Keratinocyte (primary cell): ENCODE data around the gene UBAP1. TPM values are rescaled to one million over a fixed set of nuclear protein-coding genes. Genes with fewer than 3 reads are reported as not detected.

Experiments
- DNase-seq: peaks from one replicate; pipeline ENCODE4 v3.0.0-alpha.2; 2011; ENCODE audit warnings: low read depth, missing footprints, low spot score
- FAIRE-seq: peaks from 2 replicates; lab custom pipeline; 2011; peaks lifted over from hg19 to GRCh38; lab: Jason Lieb, UNC
- H2AFZ ChIP-seq: 2 replicates; pipeline ENCODE4 v1.6.0; 2012; ENCODE audit warnings: low read length, control low read depth, inconsistent platforms; ENCODE audit not compliant: control insufficient read depth
- H3K27ac ChIP-seq: 2 replicates; pipeline ENCODE4 v1.5.1; 2011; ENCODE audit warnings: low read length; ENCODE audit not compliant: control insufficient read depth, insufficient read depth
- H3K27me3 ChIP-seq: 3 replicates; pipeline ENCODE4 v1.6.0; 2011; ENCODE audit warnings: low read length; ENCODE audit not compliant: control insufficient read depth, insufficient read depth; ENCODE audit errors: extremely low read depth
- H3K36me3 ChIP-seq, 2 experiments: 2 replicates in 1 of 2; 3 replicates in 1 of 2; pipeline ENCODE4 v1.5.1; 2011; ENCODE audit warnings: low read length in 2 of 2, mild to moderate bottlenecking in 1 of 2; ENCODE audit not compliant: control insufficient read depth in 2 of 2, insufficient read depth in 2 of 2; ENCODE audit errors: extremely low read depth in 1 of 2
- H3K4me1 ChIP-seq: 3 replicates; pipeline ENCODE4 v1.5.1; 2011; ENCODE audit warnings: low read length; ENCODE audit not compliant: control insufficient read depth, insufficient read depth; ENCODE audit errors: extremely low read depth
- H3K4me2 ChIP-seq: 3 replicates; pipeline ENCODE4 v1.6.0; 2011; ENCODE audit warnings: low read depth, low read length; ENCODE audit not compliant: control insufficient read depth, insufficient read depth; ENCODE audit errors: extremely low read depth
- H3K4me3 ChIP-seq, 3 experiments: fragments of 200-600 bp in 1 of 3; sonication (generic) in 1 of 3; 2 replicates in 2 of 3; 3 replicates in 1 of 3; pipeline ENCODE4 v1.5.1; 2011 to 2016; ENCODE audit warnings: low read length in 3 of 3, mild to moderate bottlenecking in 3 of 3, control low read depth in 2 of 3, inconsistent platforms in 1 of 3, low read depth in 1 of 3, mixed read lengths in 1 of 3, mixed run types in 1 of 3, moderate library complexity in 1 of 3; ENCODE audit not compliant: control insufficient read depth in 2 of 3, insufficient read depth in 2 of 3; ENCODE audit errors: extremely low read depth in 1 of 3
- H3K79me2 ChIP-seq: 2 replicates; pipeline ENCODE4 v1.6.0; 2012; ENCODE audit warnings: low read length; ENCODE audit not compliant: control insufficient read depth, insufficient read depth
- H3K9ac ChIP-seq: 3 replicates; pipeline ENCODE4 v1.6.0; 2011; ENCODE audit warnings: low read length; ENCODE audit not compliant: control insufficient read depth, insufficient read depth; ENCODE audit errors: extremely low read depth
- H3K9me1 ChIP-seq: 3 replicates; pipeline ENCODE4 v1.6.0; 2011; ENCODE audit warnings: low read length; ENCODE audit not compliant: control insufficient read depth, insufficient read depth; ENCODE audit errors: extremely low read depth
- H3K9me3 ChIP-seq: 2 replicates; pipeline ENCODE4 v1.5.1; 2012; ENCODE audit warnings: low read depth, low read length; ENCODE audit not compliant: control insufficient read depth
- H4K20me1 ChIP-seq: 3 replicates; pipeline ENCODE4 v1.6.0; 2011; ENCODE audit warnings: low read length; ENCODE audit not compliant: control insufficient read depth, insufficient read depth; ENCODE audit errors: extremely low read depth
- CTCF ChIP-seq, 3 experiments: IDR thresholded peaks in 1 of 3; conservative IDR thresholded peaks in 1 of 3; optimal IDR thresholded peaks in 1 of 3; 2 replicates in 2 of 3; 3 replicates in 1 of 3; pipeline versions ENCODE3 to v1.5.1; 2011; ENCODE audit warnings: low read length in 3 of 3, mild to moderate bottlenecking in 3 of 3, moderate library complexity in 2 of 3, control low read depth in 1 of 3, inconsistent platforms in 1 of 3; ENCODE audit not compliant: insufficient read depth in 2 of 3; ENCODE audit errors: extremely low read depth in 1 of 3
- EZH2 ChIP-seq: IDR thresholded peaks from one replicate; pipeline ENCODE4 v1.6.1; 2012; ENCODE audit warnings: inconsistent platforms, mild to moderate bottlenecking, low read length, moderate library complexity
- dilution Hi-C: fragments of 300-500 bp; cut with MboI; formaldehyde crosslinking; loops from one replicate; pipeline ENCODE4 v1.7.0; 2020; ENCODE audit warnings: low sequenced_read_pairs; ENCODE audit not compliant: extremely low pct_ligation_motif_present
- polyA plus RNA-seq, 5 experiments: library from polyadenylated mRNA; depleted of rRNA in 3 of 5; stranded (reverse) in 3 of 5; stranded (forward) in 1 of 5; unstranded in 1 of 5; fragments of >200 nt; gene quantifications; 1 replicate in 1 of 5; 2 replicates in 3 of 5; 3 replicates in 1 of 5; pipeline versions ENCODE4 v1.2.1 to v1.2.3, GENCODE V29; 2011 to 2012; ENCODE audit warnings: missing spikeins in 2 of 5, low read depth in 1 of 5, low replicate concordance in 1 of 5

UBAP1 gene
- polyA plus RNA-seq, 1 donor (not counting 4 experiments of a cell fraction or from before 2014, with no cell fraction given), result 81.8 TPM

- H3K4me1 ChIP-seq, result peaks cover 15% of the 10 kb centered on the region
- peaks cover 4% of the 10 kb centered on the region for H3K9me1 ChIP-seq
- dilution Hi-C loops, result no loop called here
- TF ChIP-seq EZH2, result no peak
- TF ChIP-seq CTCF (optimal IDR thresholded peaks at IDR 0.05 in 1 of 3, IDR thresholded peaks at IDR 0.05 in 1 of 3, conservative IDR thresholded peaks at IDR 0.05 in 1 of 3; ENCODE audit: extremely low read depth in 1 of 3, insufficient read depth in 2 of 3, low read length in 3 of 3), result no peak
- no peak for DNase-seq
- peaks cover 90% of the 10 kb centered on the region for H3K79me2 ChIP-seq
- H3K9ac ChIP-seq, result peak overlapping the region; percentile 31
- H3K36me3 ChIP-seq, result peaks cover 5 to 19% of the 10 kb centered on the region in 2 experiments
- no peak for FAIRE-seq
- peak overlapping the region; percentile 8 for H3K27ac ChIP-seq
- H4K20me1 ChIP-seq, result peaks cover 23% of the 10 kb centered on the region
- H3K27me3 ChIP-seq, result no peaks in the 10 kb centered on the region
- H3K9me3 ChIP-seq, result no peaks in the 10 kb centered on the region
- H3K4me2 ChIP-seq, result no peak overlapping the region
- H3K4me3 ChIP-seq, result no peak overlapping the region
- no peak overlapping the region for H2AFZ ChIP-seq
Measured at GRCh38 chr9:34197756-34198711, 19.2 kb downstream of the UBAP1 start.

- DNase-seq (no peak), FAIRE-seq (no peak)
- Histone ChIP-seq H3K9me3 (no peaks in the 10 kb centered on the region), H2AFZ (no peak overlapping the region), H3K9ac (no peak overlapping the region), H3K4me2 (no peak overlapping the region), H3K4me3 (no peak overlapping the region), H3K27me3 (no peaks in the 10 kb centered on the region), H3K4me1 (peaks cover 31% of the 10 kb centered on the region), H3K36me3 (peaks cover 5 to 19% of the 10 kb centered on the region in 2 experiments), H3K9me1 (peaks cover 4% of the 10 kb centered on the region), H4K20me1 (peaks cover 15% of the 10 kb centered on the region), H3K27ac (no peak overlapping the region), H3K79me2 (peaks cover 91% of the 10 kb centered on the region)
- dilution Hi-C loops, result no loop called here
- TF ChIP-seq EZH2 (no peak), CTCF (optimal IDR thresholded peaks at IDR 0.05 in 1 of 3, IDR thresholded peaks at IDR 0.05 in 1 of 3, conservative IDR thresholded peaks at IDR 0.05 in 1 of 3; ENCODE audit: extremely low read depth in 1 of 3, insufficient read depth in 2 of 3, low read length in 3 of 3) (no peak)
Measured at GRCh38 chr9:34200092-34200491, 21.2 kb downstream of the UBAP1 start.
